ENCODE measurements around the gene TTC28. TPM values are rescaled to one million over a fixed set of nuclear protein-coding genes. Genes with fewer than 3 reads are reported as not detected.
"Not testable (repeated sequence)": the region's sequence is repeated elsewhere in the genome, so short reads cannot be mapped to it uniquely, and the experiment has no call there.

The TTC28 gene
- total RNA-seq, 3 donors from 2014 or later, result 0.66 to 0.90 (median 0.71) TPM

- H3K27me3 Mint-ChIP-seq (ENCODE audit: low read depth), result peaks cover 11% of the 10 kb centered on the region
- H3K4me3 Mint-ChIP-seq, ATAC-seq: not testable (repeated sequence)
Observed at GRCh38 chr22:28214750-28215149, 464.9 kb downstream of the TTC28 start.

GRCh38 chr22:28209457-28209856 is 470.2 kb downstream of the TTC28 start:
- not testable (repeated sequence) for H3K4me3 Mint-ChIP-seq; ATAC-seq; H3K36me3 Mint-ChIP-seq (ENCODE audit: insufficient read depth); H3K4me1 Mint-ChIP-seq (ENCODE audit: low read depth); DNase-seq; H3K27me3 Mint-ChIP-seq (ENCODE audit: low read depth); H3K9me3 Mint-ChIP-seq

More at GRCh38 chr22:28214750-28215149, 464.9 kb downstream of the TTC28 start:
- H3K4me1 Mint-ChIP-seq (ENCODE audit: low read depth); H3K9me3 Mint-ChIP-seq; H3K36me3 Mint-ChIP-seq (ENCODE audit: insufficient read depth); DNase-seq: not testable (repeated sequence)

GRCh38 chr22:28208787-28209186 is 470.9 kb downstream of the TTC28 start:
- H3K36me3 Mint-ChIP-seq (ENCODE audit: insufficient read depth), result no peaks in the 10 kb centered on the region
- H3K9me3 Mint-ChIP-seq, result peaks cover 7% of the 10 kb centered on the region
- peaks cover 9% of the 10 kb centered on the region for H3K27me3 Mint-ChIP-seq (ENCODE audit: low read depth)
- no peaks in the 10 kb centered on the region for H3K4me1 Mint-ChIP-seq (ENCODE audit: low read depth)
- no peak for DNase-seq
- no peak overlapping the region for H3K4me3 Mint-ChIP-seq
- no peak for ATAC-seq

GRCh38 chr22:28208036-28208435 is 471.6 kb downstream of the TTC28 start:
- Mint-ChIP-seq H3K9me3 (peaks cover 7% of the 10 kb centered on the region), H3K4me3 (no peak overlapping the region), H3K27me3 (ENCODE audit: low read depth) (peaks cover 9% of the 10 kb centered on the region), H3K4me1 (ENCODE audit: low read depth) (no peaks in the 10 kb centered on the region), H3K36me3 (ENCODE audit: insufficient read depth) (no peaks in the 10 kb centered on the region)
- DNase-seq, result no peak
- no peak for ATAC-seq

GRCh38 chr22:28207281-28208030 is 472.2 kb downstream of the TTC28 start:
- Mint-ChIP-seq H3K36me3 (ENCODE audit: insufficient read depth) (no peaks in the 10 kb centered on the region), H3K27me3 (ENCODE audit: low read depth) (peaks cover 9% of the 10 kb centered on the region), H3K4me3 (no peak overlapping the region), H3K9me3 (peaks cover 7% of the 10 kb centered on the region), H3K4me1 (ENCODE audit: low read depth) (no peaks in the 10 kb centered on the region)
- DNase-seq, result no peak
- ATAC-seq, result no peak

GRCh38 chr22:28205926-28206325 is 473.7 kb downstream of the TTC28 start:
- Mint-ChIP-seq H3K36me3 (ENCODE audit: insufficient read depth) (no peaks in the 10 kb centered on the region), H3K4me1 (ENCODE audit: low read depth) (no peaks in the 10 kb centered on the region), H3K27me3 (ENCODE audit: low read depth) (peaks cover 4% of the 10 kb centered on the region), H3K9me3 (peaks cover 7% of the 10 kb centered on the region), H3K4me3 (no peak overlapping the region)
- DNase-seq (no peak), ATAC-seq (no peak)

GRCh38 chr22:28204382-28204781 is 475.3 kb downstream of the TTC28 start:
- H3K9me3 Mint-ChIP-seq, result no peaks in the 10 kb centered on the region
- no peaks in the 10 kb centered on the region for H3K4me1 Mint-ChIP-seq (ENCODE audit: low read depth)
- DNase-seq (no peak), ATAC-seq (no peak)
- H3K4me3 Mint-ChIP-seq, result no peak overlapping the region
- H3K36me3 Mint-ChIP-seq (ENCODE audit: insufficient read depth), result no peaks in the 10 kb centered on the region
- no peaks in the 10 kb centered on the region for H3K27me3 Mint-ChIP-seq (ENCODE audit: low read depth)

GRCh38 chr22:28203286-28203685 is 476.4 kb downstream of the TTC28 start:
- no peaks in the 10 kb centered on the region for H3K36me3 Mint-ChIP-seq (ENCODE audit: insufficient read depth)
- ATAC-seq (no peak), DNase-seq (no peak)
- no peak overlapping the region for H3K4me3 Mint-ChIP-seq
- no peaks in the 10 kb centered on the region for H3K4me1 Mint-ChIP-seq (ENCODE audit: low read depth)
- H3K9me3 Mint-ChIP-seq, result no peaks in the 10 kb centered on the region
- no peaks in the 10 kb centered on the region for H3K27me3 Mint-ChIP-seq (ENCODE audit: low read depth)

- H3K36me3 Mint-ChIP-seq (ENCODE audit: insufficient read depth), result no peaks in the 10 kb centered on the region
- ATAC-seq, result no peak
- H3K4me1 Mint-ChIP-seq (ENCODE audit: low read depth), result no peaks in the 10 kb centered on the region
- no peaks in the 10 kb centered on the region for H3K9me3 Mint-ChIP-seq
- no peak overlapping the region for H3K4me3 Mint-ChIP-seq
- DNase-seq, result no peak
- no peaks in the 10 kb centered on the region for H3K27me3 Mint-ChIP-seq (ENCODE audit: low read depth)
Observed at GRCh38 chr22:28198692-28199091, 480.9 kb downstream of the TTC28 start.

- H3K4me3 Mint-ChIP-seq; H3K4me1 Mint-ChIP-seq (ENCODE audit: low read depth); ATAC-seq; DNase-seq; H3K36me3 Mint-ChIP-seq (ENCODE audit: insufficient read depth); H3K9me3 Mint-ChIP-seq: not testable (repeated sequence)
- H3K27me3 Mint-ChIP-seq (ENCODE audit: low read depth), result peaks cover 11% of the 10 kb centered on the region
Observed at GRCh38 chr22:28191571-28191970, 488.1 kb downstream of the TTC28 start.

- Mint-ChIP-seq H3K27me3 (ENCODE audit: low read depth) (peaks cover 16% of the 10 kb centered on the region), H3K36me3 (ENCODE audit: insufficient read depth) (no peaks in the 10 kb centered on the region), H3K9me3 (peaks cover 2% of the 10 kb centered on the region), H3K4me3 (no peak overlapping the region), H3K4me1 (ENCODE audit: low read depth) (no peaks in the 10 kb centered on the region)
- DNase-seq, result no peak
- ATAC-seq, result no peak
Observed at GRCh38 chr22:28188178-28188879, 491.3 kb downstream of the TTC28 start.

- H3K4me1 Mint-ChIP-seq (ENCODE audit: low read depth), result no peaks in the 10 kb centered on the region
- no peak overlapping the region for H3K4me3 Mint-ChIP-seq
- H3K36me3 Mint-ChIP-seq (ENCODE audit: insufficient read depth), result no peaks in the 10 kb centered on the region
- DNase-seq (no peak), ATAC-seq (no peak)
- H3K27me3 Mint-ChIP-seq (ENCODE audit: low read depth), result peaks cover 16% of the 10 kb centered on the region
- peaks cover 2% of the 10 kb centered on the region for H3K9me3 Mint-ChIP-seq
Observed at GRCh38 chr22:28187612-28188011, 492.0 kb downstream of the TTC28 start.

GRCh38 chr22:28186641-28187040 is 493.0 kb downstream of the TTC28 start:
- no peaks in the 10 kb centered on the region for H3K4me1 Mint-ChIP-seq (ENCODE audit: low read depth)
- no peaks in the 10 kb centered on the region for H3K9me3 Mint-ChIP-seq
- ATAC-seq (no peak), DNase-seq (no peak)
- H3K4me3 Mint-ChIP-seq, result no peak overlapping the region
- H3K36me3 Mint-ChIP-seq (ENCODE audit: insufficient read depth), result no peaks in the 10 kb centered on the region
- peaks cover 16% of the 10 kb centered on the region for H3K27me3 Mint-ChIP-seq (ENCODE audit: low read depth)

- Mint-ChIP-seq H3K4me1 (ENCODE audit: low read depth) (no peaks in the 10 kb centered on the region), H3K27me3 (ENCODE audit: low read depth) (peaks cover 16% of the 10 kb centered on the region), H3K9me3 (no peaks in the 10 kb centered on the region), H3K4me3 (no peak overlapping the region), H3K36me3 (ENCODE audit: insufficient read depth) (no peaks in the 10 kb centered on the region)
- no peak for DNase-seq
- no peak for ATAC-seq
Observed at GRCh38 chr22:28185130-28185529, 494.5 kb downstream of the TTC28 start.

Measured in activated T-cell treated with anti-CD3 and anti-CD28 coated beads, Interleukin-2, amount 50 U/mL, for 4 hours (primary cell).